HG02981 (cell line): ENCODE measurements around the gene AP1S3.
"Not testable (repeated sequence)": the region's sequence is repeated elsewhere in the genome, so short reads cannot be mapped to it uniquely, and the experiment has no call there.

Experiments used
- ATAC-seq: cut with Tn5 transposase; IDR thresholded peaks from one replicate; pipeline ENCODE4 v1.9.1; 2021; ENCODE audit warnings: mild to moderate bottlenecking, moderate library complexity; ENCODE audit not compliant: unreplicated experiment

AP1S3 gene

GRCh38 chr2:223854741-223855140 lies 17.4 kb upstream of the AP1S3 start:
- ATAC-seq: no peak

GRCh38 chr2:223853425-223853837 lies 16.0 kb upstream of the AP1S3 start:
- ATAC-seq: no peak

- ATAC-seq: no peak
Measured at GRCh38 chr2:223852281-223852795, 15.0 kb upstream of the AP1S3 start.

GRCh38 chr2:223847410-223847809 lies 10.0 kb upstream of the AP1S3 start:
- no peak for ATAC-seq

- ATAC-seq: no peak
Measured at GRCh38 chr2:223846515-223846914, 9.1 kb upstream of the AP1S3 start.

- no peak for ATAC-seq
Measured at GRCh38 chr2:223841436-223842190, 4.2 kb upstream of the AP1S3 start.

GRCh38 chr2:223835701-223836532 lies 1.5 kb downstream of the AP1S3 start:
- peak; percentile 55 for ATAC-seq

GRCh38 chr2:223834431-223834830 lies 3.0 kb downstream of the AP1S3 start:
- ATAC-seq: no peak

- ATAC-seq: no peak
Measured at GRCh38 chr2:223832241-223832903, 5.0 kb downstream of the AP1S3 start.

- ATAC-seq: no peak
Measured at GRCh38 chr2:223829128-223829527, 8.3 kb downstream of the AP1S3 start.

- ATAC-seq: no peak
Measured at GRCh38 chr2:223828314-223828713, 9.1 kb downstream of the AP1S3 start.

- ATAC-seq: no peak
Measured at GRCh38 chr2:223826995-223827394, 10.4 kb downstream of the AP1S3 start.

- no peak for ATAC-seq
Measured at GRCh38 chr2:223824301-223824700, 13.1 kb downstream of the AP1S3 start.

GRCh38 chr2:223822818-223823217 lies 14.6 kb downstream of the AP1S3 start:
- ATAC-seq: no peak

GRCh38 chr2:223820549-223820948 lies 16.8 kb downstream of the AP1S3 start:
- ATAC-seq: no peak

GRCh38 chr2:223819891-223820290 lies 17.5 kb downstream of the AP1S3 start:
- no peak for ATAC-seq

GRCh38 chr2:223815884-223816570 lies 21.4 kb downstream of the AP1S3 start:
- no peak for ATAC-seq

GRCh38 chr2:223815186-223815883 lies 22.0 kb downstream of the AP1S3 start:
- no peak for ATAC-seq

- not testable (repeated sequence) for ATAC-seq
Measured at GRCh38 chr2:223814764-223815163, 22.6 kb downstream of the AP1S3 start.

- no peak for ATAC-seq
Measured at GRCh38 chr2:223813329-223813728, 24.1 kb downstream of the AP1S3 start.
